SK-N-SH (cell line): ENCODE measurements around the gene MRPL44. TPM values are rescaled to one million over a fixed set of nuclear protein-coding genes. Genes with fewer than 3 reads are reported as not detected.

ENCODE experiments used
- CTCF ChIA-PET: fragments of 300-600, 350-600 bp; formaldehyde crosslinking; extraction: SDS; loops from one replicate; lab custom pipeline; 2021; lab: Yijun Ruan, JAX
- POLR2A ChIA-PET: fragments of 350-600 bp; sonication (Branson Sonifier 250); formaldehyde crosslinking; extraction: SDS; loops from one replicate; lab custom pipeline; 2020; ENCODE audit warnings: antibody characterized with exemption, inconsistent platforms; lab: Yijun Ruan, JAX
- DNase-seq: peaks from one replicate; pipeline ENCODE4 v3.0.0; 2012
- H2AFZ ChIP-seq: fragments of 200-600 bp; sonication (generic); 2 replicates; pipeline ENCODE4 v1.8.1; 2016; ENCODE audit warnings: antibody characterized with exemption, mild to moderate bottlenecking, low read depth
- H3F3A ChIP-seq: fragments of 200-600 bp; sonication (generic); replicated peaks from 2 replicates; pipeline ENCODE3; 2016; ENCODE audit warnings: antibody characterized with exemption, mild to moderate bottlenecking; ENCODE audit not compliant: insufficient read depth
- H3K27ac ChIP-seq, 2 experiments: fragments of 200-500 bp in 1 of 2; fragments of 200-600 bp in 1 of 2; sonication (Bioruptor generic) in 1 of 2; sonication (generic), shearing (Covaris generic) in 1 of 2; 2 replicates each; pipeline versions ENCODE4 v1.5.1 to v1.6.1; 2014 to 2016; ENCODE audit warnings: low read depth in 2 of 2, inconsistent platforms in 1 of 2, low read length in 1 of 2, mild to moderate bottlenecking in 1 of 2, mixed read lengths in 1 of 2
- H3K27me3 ChIP-seq: fragments of 200-600 bp; sonication (generic), shearing (Covaris generic); 2 replicates; pipeline ENCODE4 v1.6.1; 2016; ENCODE audit warnings: mixed run types; ENCODE audit not compliant: insufficient read depth
- H3K36me3 ChIP-seq, 2 experiments: fragments of 200-500 bp in 1 of 2; fragments of 200-600 bp in 1 of 2; sonication (Bioruptor generic) in 1 of 2; sonication (generic) in 1 of 2; replicated peaks in 1 of 2; 2 replicates each; pipeline versions ENCODE3 to v1.5.1; 2014 to 2016; ENCODE audit warnings: low read length in 1 of 2, mild to moderate bottlenecking in 1 of 2; ENCODE audit not compliant: insufficient read depth in 2 of 2, control insufficient read depth in 1 of 2
- H3K4me1 ChIP-seq, 2 experiments: fragments of 200-500 bp in 1 of 2; fragments of 200-600 bp in 1 of 2; sonication (Bioruptor generic) in 1 of 2; sonication (generic), shearing (Covaris generic) in 1 of 2; 2 replicates each; pipeline versions ENCODE4 v1.5.1 to v1.6.1; 2014 to 2016; ENCODE audit warnings: low read depth in 1 of 2, low read length in 1 of 2, mixed run types in 1 of 2; ENCODE audit not compliant: insufficient read depth in 2 of 2, control insufficient read depth in 1 of 2
- H3K4me2 ChIP-seq: fragments of 200-600 bp; sonication (generic), shearing (Covaris generic); 2 replicates; pipeline ENCODE4 v1.6.1; 2017; ENCODE audit warnings: mixed run types
- H3K4me3 ChIP-seq, 2 experiments: fragments of 200-500 bp in 1 of 2; fragments of 200-600 bp in 1 of 2; sonication (Bioruptor generic) in 1 of 2; sonication (generic), shearing (Covaris generic) in 1 of 2; 2 replicates each; pipeline versions ENCODE4 v1.5.1 to v1.8.1; 2014 to 2016; ENCODE audit warnings: low read depth in 2 of 2, inconsistent platforms in 1 of 2, low read length in 1 of 2, mild to moderate bottlenecking in 1 of 2, mixed read lengths in 1 of 2, moderate library complexity in 1 of 2
- H3K79me2 ChIP-seq: fragments of 200-600 bp; sonication (generic); 2 replicates; pipeline ENCODE4 v1.8.1; 2017; ENCODE audit warnings: mild to moderate bottlenecking; ENCODE audit not compliant: insufficient read depth
- H3K9ac ChIP-seq: fragments of 200-600 bp; sonication (generic); 2 replicates; pipeline ENCODE4 v1.6.1; 2017; ENCODE audit warnings: mixed run types
- H3K9me2 ChIP-seq: fragments of 200-600 bp; sonication (generic); 2 replicates; pipeline ENCODE4 v1.6.1; 2017; ENCODE audit warnings: mixed run types
- H3K9me3 ChIP-seq: fragments of 200-600 bp; sonication (generic); 2 replicates; pipeline ENCODE4 v1.6.1; 2017; ENCODE audit warnings: mixed run types, mild to moderate bottlenecking, moderate library complexity
- H4K20me1 ChIP-seq: fragments of 200-600 bp; sonication (generic); 2 replicates; pipeline ENCODE4 v1.6.1; 2017; ENCODE audit warnings: mild to moderate bottlenecking, mixed run types; ENCODE audit not compliant: insufficient read depth
- ELF1 ChIP-seq: IDR thresholded peaks from 2 replicates; pipeline ENCODE4 v1.4.0; 2012
- EZH2phosphoT487 ChIP-seq: fragments of 200-600 bp; sonication (generic); IDR thresholded peaks from 2 replicates; pipeline ENCODE4 v1.6.1; 2017; ENCODE audit warnings: low read depth, mixed run types, mild to moderate bottlenecking, antibody characterized with exemption, moderate library complexity, borderline replicate concordance
- FOXJ3 ChIP-seq: sonication (generic); formaldehyde crosslinking; IDR thresholded peaks from 2 replicates; pipeline ENCODE4 v1.5.1; 2020; ENCODE audit warnings: mild to moderate bottlenecking, missing genetic modification reagents
- GABPA ChIP-seq: IDR thresholded peaks from 2 replicates; pipeline ENCODE4 v1.4.0; 2012; ENCODE audit warnings: low read depth, mild to moderate bottlenecking
- GATA2 ChIP-seq: sonication (generic); formaldehyde crosslinking; IDR thresholded peaks from 2 replicates; pipeline ENCODE4 v1.5.0; 2020; ENCODE audit warnings: mild to moderate bottlenecking, missing genetic modification reagents
- IRF3 ChIP-seq: fragments of 150-350 bp; IDR thresholded peaks from 2 replicates; pipeline ENCODE4 v1.6.1; 2016; ENCODE audit warnings: mild to moderate bottlenecking, low read depth, low read length
- JUND ChIP-seq: IDR thresholded peaks from 2 replicates; pipeline ENCODE4 v1.4.0; 2012
- MEF2A ChIP-seq: IDR thresholded peaks from 2 replicates; pipeline ENCODE4 v1.4.0; 2012; ENCODE audit warnings: low read depth, borderline replicate concordance
- NFIC ChIP-seq: IDR thresholded peaks from 2 replicates; pipeline ENCODE4 v1.4.0; 2012; ENCODE audit warnings: borderline replicate concordance
- NRF1 ChIP-seq: IDR thresholded peaks from 2 replicates; pipeline ENCODE4 v1.6.1; 2012; ENCODE audit warnings: low read depth, mild to moderate bottlenecking, low read length
- POLR2AphosphoS5 ChIP-seq: IDR thresholded peaks from 2 replicates; pipeline ENCODE4 v1.6.1; 2012; ENCODE audit warnings: low read depth, low read length
- RAD21 ChIP-seq: IDR thresholded peaks from 2 replicates; pipeline ENCODE4 v1.6.1; 2012; ENCODE audit warnings: mild to moderate bottlenecking, low read length
- RCOR1 ChIP-seq: fragments of 150-350 bp; IDR thresholded peaks from 2 replicates; pipeline ENCODE4 v1.6.1; 2017; ENCODE audit warnings: antibody characterized with exemption, low read length
- RFX5 ChIP-seq: IDR thresholded peaks from 2 replicates; pipeline ENCODE4 v1.6.1; 2012; ENCODE audit warnings: mild to moderate bottlenecking, improper control_type of control experiment, low read length
- TAF1 ChIP-seq: IDR thresholded peaks from 2 replicates; pipeline ENCODE4 v1.6.1; 2012; ENCODE audit warnings: low read depth, mild to moderate bottlenecking, low read length, moderate library complexity, borderline replicate concordance
- USF2 ChIP-seq: fragments of 150-350 bp; IDR thresholded peaks from 2 replicates; pipeline ENCODE4 v1.6.1; 2017; ENCODE audit warnings: antibody characterized with exemption, low read length, low read depth, borderline replicate concordance
- ZBTB33 ChIP-seq: IDR thresholded peaks from 2 replicates; pipeline ENCODE4 v1.4.0; 2012; ENCODE audit warnings: low read depth, borderline replicate concordance
- WGBS: methylation state at CpG from one replicate; pipeline ENCODE4 v1.1.6; 2017; ENCODE audit warnings: low lambda C conversion rate; 5-methylcytosine and 5-hydroxymethylcytosine counted together
- polyA plus RNA-seq, 3 experiments: library from polyadenylated mRNA; depleted of rRNA; stranded (reverse); fragments of >200 nt; gene quantifications; 2 replicates each; pipeline ENCODE4 v1.2.3, GENCODE V29; 2012
- TF ChIP-seq, protein P1 (sequence below): IDR thresholded peaks from 2 replicates; pipeline ENCODE4 v1.4.0; 2012; ENCODE audit warnings: low read depth

Gene MRPL44
- polyA plus RNA-seq, 1 of the 3 experiments (the other 2 are of a cell fraction) = 12.9 TPM

DNA sequence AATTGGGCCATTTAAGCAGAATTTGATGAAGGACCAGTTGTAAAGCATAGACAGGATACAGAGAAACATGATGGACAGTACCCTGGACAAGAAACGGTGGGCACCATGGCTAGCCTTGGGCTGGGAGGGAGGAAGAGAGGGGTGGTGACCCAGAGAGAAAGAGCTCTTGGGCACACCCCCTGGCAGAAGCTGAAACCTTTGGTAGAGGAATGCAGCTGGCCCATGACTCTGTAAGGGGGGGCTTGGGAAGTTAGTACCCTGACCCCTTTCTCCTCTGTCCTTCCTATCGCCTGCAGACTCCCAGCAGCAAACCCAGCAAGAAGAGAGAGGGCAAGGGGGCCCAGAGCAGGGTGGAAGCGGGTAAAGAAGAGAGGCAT is 32.6 kb downstream of the MRPL44 start:
- DNase-seq = no peak
- Histone ChIP-seq H3K9ac (no peak overlapping the region), H3K36me3 (peaks cover 25 to 43% of the 10 kb centered on the region in 2 experiments), H4K20me1 (no peaks in the 10 kb centered on the region), H3K4me3 (no peak overlapping the region)
- 80% methylated on average over 3 of the region's 3 CpGs for WGBS
- POLR2A ChIA-PET = no interaction called here
- TF ChIP-seq, protein P1, sequence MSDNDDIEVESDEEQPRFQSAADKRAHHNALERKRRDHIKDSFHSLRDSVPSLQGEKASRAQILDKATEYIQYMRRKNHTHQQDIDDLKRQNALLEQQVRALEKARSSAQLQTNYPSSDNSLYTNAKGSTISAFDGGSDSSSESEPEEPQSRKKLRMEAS = no peak
- no peak for TF ChIP-seq POLR2AphosphoS5
- no peak for TF ChIP-seq GATA2
- TF ChIP-seq IRF3 = no peak
- no peak for TF ChIP-seq TAF1
- TF ChIP-seq MEF2A = no peak
- no peak for TF ChIP-seq GABPA
- no peak for TF ChIP-seq ELF1
- TF ChIP-seq EZH2phosphoT487 = no peak
- TF ChIP-seq NRF1 = no peak
- TF ChIP-seq RFX5 = no peak
- no peak for TF ChIP-seq JUND
- TF ChIP-seq, all 33 proteins: peak for 0
- H3K9me2 ChIP-seq = no peaks in the 10 kb centered on the region
- H2AFZ ChIP-seq = no peak overlapping the region
- no peaks in the 10 kb centered on the region for H3K9me3 ChIP-seq
- H3K4me1 ChIP-seq = peaks cover 0 to 2% of the 10 kb centered on the region in 2 experiments; a peak in 2 of 4 replicates
- H3K79me2 ChIP-seq = no peaks in the 10 kb centered on the region
- CTCF ChIA-PET = interaction anchor here (0.9 to 12.0 kb wide), 4 partner anchors 15 to 379 kb away, joined by 3 to 439 read pairs (median 129); no protein-coding TSS in a partner anchor
- no peaks in the 10 kb centered on the region for H3K27me3 ChIP-seq
- H3K4me2 ChIP-seq = no peak overlapping the region
- no peaks in the 10 kb centered on the region for H3F3A ChIP-seq
- H3K27ac ChIP-seq = no peak overlapping the region

DNA sequence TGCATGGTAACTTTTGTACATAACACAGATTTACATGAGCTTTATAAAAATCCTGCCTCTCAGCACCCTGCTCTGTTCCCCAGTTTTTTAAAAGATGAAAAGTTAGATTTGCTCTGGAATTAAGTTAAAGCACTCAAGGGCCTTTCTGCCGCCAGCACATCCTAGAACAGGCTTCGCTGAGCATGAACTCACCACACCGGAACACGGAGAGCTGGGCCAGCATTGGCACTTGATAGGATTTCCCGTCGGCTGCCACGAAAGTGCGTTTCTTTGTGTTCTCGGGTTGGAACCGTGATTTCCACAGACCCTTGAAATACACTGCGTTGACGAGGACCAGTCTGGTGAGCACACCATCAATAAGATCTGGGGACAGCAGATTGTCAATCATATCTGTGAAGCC is 34.3 kb downstream of the MRPL44 start:
- Histone ChIP-seq H3K4me3 (no peak overlapping the region), H3K9ac (no peak overlapping the region), H2AFZ (no peak overlapping the region), H3K4me2 (no peak overlapping the region), H3K79me2 (no peaks in the 10 kb centered on the region), H3K27ac (no peak overlapping the region), H4K20me1 (no peaks in the 10 kb centered on the region), H3K27me3 (no peaks in the 10 kb centered on the region), H3K4me1 (peaks cover 0 to 7% of the 10 kb centered on the region in 2 experiments; a peak in 2 of 4 replicates), H3K9me3 (no peaks in the 10 kb centered on the region), H3F3A (no peaks in the 10 kb centered on the region), H3K9me2 (no peaks in the 10 kb centered on the region), H3K36me3 (peaks cover 25 to 28% of the 10 kb centered on the region in 2 experiments)
- TF ChIP-seq ZBTB33 (no peak), TAF1 (no peak), RCOR1 (no peak), USF2 (no peak), RAD21 (no peak), NFIC (no peak), MEF2A (no peak), FOXJ3 (CRISPR knock-in tag) (no peak)
- CTCF ChIA-PET = interaction anchor here (0.7 to 12.0 kb wide), 4 partner anchors 17 to 291 kb away, joined by 3 to 439 read pairs (median 133); no protein-coding TSS in a partner anchor
- no peak for DNase-seq
- 94% methylated on average over 12 of the region's 12 CpGs for WGBS
- POLR2A ChIA-PET = no interaction called here
